ENCODE measurements around the gene HNRNPA2B1.
"Not testable (repeated sequence)": the region's sequence is repeated elsewhere in the genome, so short reads cannot be mapped to it uniquely, and the experiment has no call there.

The HNRNPA2B1 gene

GRCh38 chr7:26182283-26182682, 18.3 kb downstream of the HNRNPA2B1 start:
- Mint-ChIP-seq H3K36me3 (peaks cover 24% of the 10 kb centered on the region), H3K27ac (peak overlapping the region; percentile 12)

GRCh38 chr7:26181474-26182227, 18.9 kb downstream of the HNRNPA2B1 start:
- peaks cover 15% of the 10 kb centered on the region for H3K9me3 Mint-ChIP-seq
- peak overlapping the region; percentile 44 for H3K27ac Mint-ChIP-seq
- no peak overlapping the region for H3K4me3 Mint-ChIP-seq
- peaks cover 72% of the 10 kb centered on the region for H3K4me1 Mint-ChIP-seq
- no peaks in the 10 kb centered on the region for H3K27me3 Mint-ChIP-seq
- peaks cover 22% of the 10 kb centered on the region for H3K36me3 Mint-ChIP-seq

More at GRCh38 chr7:26182283-26182682, 18.3 kb downstream of the HNRNPA2B1 start:
- no peaks in the 10 kb centered on the region for H3K27me3 Mint-ChIP-seq
- H3K4me1 Mint-ChIP-seq: peaks cover 77% of the 10 kb centered on the region
- peaks cover 15% of the 10 kb centered on the region for H3K9me3 Mint-ChIP-seq
- H3K4me3 Mint-ChIP-seq: no peak overlapping the region

- Mint-ChIP-seq H3K4me3 (no peak overlapping the region), H3K4me1 (peaks cover 66% of the 10 kb centered on the region), H3K27ac (no peak overlapping the region), H3K36me3 (peaks cover 18% of the 10 kb centered on the region), H3K9me3 (peaks cover 14% of the 10 kb centered on the region), H3K27me3 (no peaks in the 10 kb centered on the region)
Measured at GRCh38 chr7:26180792-26181198, 19.8 kb downstream of the HNRNPA2B1 start.

- Mint-ChIP-seq H3K27ac (peak overlapping the region; percentile 84), H3K36me3 (peaks cover 11% of the 10 kb centered on the region), H3K4me3 (no peak overlapping the region), H3K27me3 (no peaks in the 10 kb centered on the region), H3K4me1 (peaks cover 57% of the 10 kb centered on the region), H3K9me3 (peaks cover 6% of the 10 kb centered on the region)
Measured at GRCh38 chr7:26179826-26180497, 20.6 kb downstream of the HNRNPA2B1 start.

- Mint-ChIP-seq H3K4me3 (no peak overlapping the region), H3K9me3 (peaks cover under 1% of the 10 kb centered on the region), H3K4me1 (peaks cover 52% of the 10 kb centered on the region), H3K27ac (no peak overlapping the region), H3K27me3 (no peaks in the 10 kb centered on the region), H3K36me3 (peaks cover 6% of the 10 kb centered on the region)
Measured at GRCh38 chr7:26179422-26179821, 21.1 kb downstream of the HNRNPA2B1 start.

GRCh38 chr7:26178272-26178960, 22.1 kb downstream of the HNRNPA2B1 start:
- peaks cover 50% of the 10 kb centered on the region for H3K4me1 Mint-ChIP-seq
- no peak overlapping the region for H3K4me3 Mint-ChIP-seq
- no peaks in the 10 kb centered on the region for H3K9me3 Mint-ChIP-seq
- H3K36me3 Mint-ChIP-seq: peaks cover 6% of the 10 kb centered on the region
- peak overlapping the region; percentile 51 for H3K27ac Mint-ChIP-seq
- H3K27me3 Mint-ChIP-seq: no peaks in the 10 kb centered on the region

GRCh38 chr7:26177269-26177668, 23.3 kb downstream of the HNRNPA2B1 start:
- Mint-ChIP-seq H3K27ac (peak overlapping the region; percentile 46), H3K4me1 (peaks cover 48% of the 10 kb centered on the region), H3K36me3 (peaks cover 10% of the 10 kb centered on the region)
- not testable (repeated sequence) for H3K27me3 Mint-ChIP-seq, H3K9me3 Mint-ChIP-seq, H3K4me3 Mint-ChIP-seq

GRCh38 chr7:26176696-26177095, 23.9 kb downstream of the HNRNPA2B1 start:
- H3K27me3 Mint-ChIP-seq, H3K27ac Mint-ChIP-seq, H3K4me3 Mint-ChIP-seq, H3K9me3 Mint-ChIP-seq: not testable (repeated sequence)
- Mint-ChIP-seq H3K36me3 (peaks cover 11% of the 10 kb centered on the region), H3K4me1 (peaks cover 42% of the 10 kb centered on the region)

- not testable (repeated sequence) for H3K9me3 Mint-ChIP-seq
- peaks cover 14% of the 10 kb centered on the region for H3K36me3 Mint-ChIP-seq
Measured at GRCh38 chr7:26175903-26176302, 24.6 kb downstream of the HNRNPA2B1 start.

GRCh38 chr7:26172048-26172447, 28.5 kb downstream of the HNRNPA2B1 start:
- Mint-ChIP-seq H3K4me1 (peaks cover 15% of the 10 kb centered on the region), H3K4me3 (no peak overlapping the region), H3K27me3 (no peaks in the 10 kb centered on the region), H3K9me3 (no peaks in the 10 kb centered on the region), H3K27ac (no peak overlapping the region), H3K36me3 (peaks cover 18% of the 10 kb centered on the region)

More at GRCh38 chr7:26175903-26176302, 24.6 kb downstream of the HNRNPA2B1 start:
- H3K4me1 Mint-ChIP-seq: peaks cover 36% of the 10 kb centered on the region
- not testable (repeated sequence) for H3K27me3 Mint-ChIP-seq, H3K27ac Mint-ChIP-seq, H3K4me3 Mint-ChIP-seq

GRCh38 chr7:26171601-26172000, 28.9 kb downstream of the HNRNPA2B1 start:
- Mint-ChIP-seq H3K4me1 (peaks cover 19% of the 10 kb centered on the region), H3K9me3 (no peaks in the 10 kb centered on the region), H3K36me3 (peaks cover 18% of the 10 kb centered on the region), H3K27ac (no peak overlapping the region), H3K4me3 (no peak overlapping the region), H3K27me3 (no peaks in the 10 kb centered on the region)

GRCh38 chr7:26170663-26171062, 29.9 kb downstream of the HNRNPA2B1 start:
- H3K27ac Mint-ChIP-seq: no peak overlapping the region

GRCh38 chr7:26169271-26169670, 31.3 kb downstream of the HNRNPA2B1 start:
- no peak overlapping the region for H3K27ac Mint-ChIP-seq
- no peak overlapping the region for H3K4me3 Mint-ChIP-seq
- H3K4me1 Mint-ChIP-seq: peaks cover 20% of the 10 kb centered on the region
- H3K36me3 Mint-ChIP-seq: peaks cover 19% of the 10 kb centered on the region
- H3K27me3 Mint-ChIP-seq: no peaks in the 10 kb centered on the region
- no peaks in the 10 kb centered on the region for H3K9me3 Mint-ChIP-seq

More at GRCh38 chr7:26170663-26171062, 29.9 kb downstream of the HNRNPA2B1 start:
- H3K27me3 Mint-ChIP-seq: no peaks in the 10 kb centered on the region
- H3K4me3 Mint-ChIP-seq: no peak overlapping the region
- H3K36me3 Mint-ChIP-seq: peaks cover 18% of the 10 kb centered on the region
- peaks cover 21% of the 10 kb centered on the region for H3K4me1 Mint-ChIP-seq
- no peaks in the 10 kb centered on the region for H3K9me3 Mint-ChIP-seq

- Mint-ChIP-seq H3K4me3 (no peak overlapping the region), H3K27me3 (no peaks in the 10 kb centered on the region), H3K4me1 (peaks cover 13% of the 10 kb centered on the region), H3K36me3 (peaks cover 16% of the 10 kb centered on the region), H3K27ac (no peak overlapping the region), H3K9me3 (no peaks in the 10 kb centered on the region)
Measured at GRCh38 chr7:26168458-26169023, 32.0 kb downstream of the HNRNPA2B1 start.

GRCh38 chr7:26167303-26167934, 33.1 kb downstream of the HNRNPA2B1 start:
- Mint-ChIP-seq H3K4me1 (peaks cover 22% of the 10 kb centered on the region), H3K4me3 (peak overlapping the region; percentile 21), H3K27ac (peak overlapping the region; percentile 85), H3K36me3 (peaks cover 12% of the 10 kb centered on the region), H3K9me3 (no peaks in the 10 kb centered on the region), H3K27me3 (no peaks in the 10 kb centered on the region)

All from activated naive CD4-positive, alpha-beta T cell treated with anti-CD3 and anti-CD28 coated beads, Interleukin-2, amount 50 U/mL, for 24 hours (primary cell).